WTC11 (cell line): Measurements from ENCODE around the gene LAMA5. TPM values are rescaled to one million over a fixed set of nuclear protein-coding genes. Genes with fewer than 3 reads are reported as not detected.

ENCODE experiments used
- ATAC-seq: fragments of 200-7000 bp; cut with Tn5 transposase; 2 replicates; pipeline ENCODE4 v1.10.0; 2021; ENCODE audit warnings: mild to moderate bottlenecking, moderate library complexity
- CTCF ChIA-PET: fragments of 300-600 bp; sonication (Branson Sonifier 250); formaldehyde crosslinking; loops from one replicate; lab custom pipeline; 2021; ENCODE audit warnings: antibody characterized with exemption; lab: Charles Lee
- POLR2A ChIA-PET: fragments of 350-600 bp; sonication (Branson Sonifier 250); formaldehyde crosslinking; loops from one replicate; lab custom pipeline; 2021; ENCODE audit warnings: antibody characterized with exemption; lab: Charles Lee
- DNase-seq: peaks from one replicate; pipeline ENCODE4 v3.0.0; 2021; ENCODE audit warnings: low spot score
- H3K27ac Mint-ChIP-seq: 2 replicates; pipeline ENCODE4 v1.8.0; 2021; ENCODE audit warnings: mixed read lengths
- H3K27me3 Mint-ChIP-seq: 2 replicates; pipeline ENCODE4 v1.8.0; 2021; ENCODE audit warnings: low read depth, mild to moderate bottlenecking, moderate library complexity, mixed read lengths
- H3K36me3 Mint-ChIP-seq: 2 replicates; pipeline ENCODE4 v1.8.0; 2021; ENCODE audit warnings: mixed read lengths
- H3K4me1 Mint-ChIP-seq: 2 replicates; pipeline ENCODE4 v1.8.0; 2022; ENCODE audit warnings: mixed read lengths
- H3K4me3 Mint-ChIP-seq: 2 replicates; pipeline ENCODE4 v1.8.0; 2021; ENCODE audit warnings: mild to moderate bottlenecking, moderate library complexity, mixed read lengths
- H3K9me3 Mint-ChIP-seq: 2 replicates; pipeline ENCODE4 v1.8.0; 2021; ENCODE audit warnings: mixed read lengths
- ARID4B ChIP-seq: sonication (generic); formaldehyde crosslinking; IDR thresholded peaks from 2 replicates; pipeline ENCODE4 v1.8.0; 2023; ENCODE audit warnings: missing genetic modification reagents, mild to moderate bottlenecking, borderline replicate concordance
- CREB1 ChIP-seq: sonication (generic); formaldehyde crosslinking; IDR thresholded peaks from 2 replicates; pipeline ENCODE4 v1.8.0; 2023; ENCODE audit warnings: mild to moderate bottlenecking, missing genetic modification reagents
- CTCF ChIP-seq: fragments of 200-600 bp; IDR thresholded peaks from 2 replicates; pipeline ENCODE4 v1.8.0; 2022; ENCODE audit warnings: antibody characterized with exemption
- ELF4 ChIP-seq: sonication (generic); formaldehyde crosslinking; IDR thresholded peaks from 2 replicates; pipeline ENCODE4 v1.8.1; 2022; ENCODE audit warnings: low read depth, mild to moderate bottlenecking, moderate library complexity, missing genetic modification reagents
- ESRRA ChIP-seq: sonication (generic); formaldehyde crosslinking; IDR thresholded peaks from 2 replicates; pipeline ENCODE4 v1.8.1; 2022; ENCODE audit warnings: mild to moderate bottlenecking, missing genetic modification reagents, borderline replicate concordance
- FOXJ3 ChIP-seq: sonication (generic); formaldehyde crosslinking; IDR thresholded peaks from 2 replicates; pipeline ENCODE4 v1.9.0; 2021; ENCODE audit warnings: missing genetic modification reagents, mild to moderate bottlenecking, borderline replicate concordance
- GABPB1 ChIP-seq: sonication (generic); formaldehyde crosslinking; IDR thresholded peaks from 2 replicates; pipeline ENCODE4 v1.8.1; 2023; ENCODE audit warnings: mild to moderate bottlenecking, missing genetic modification reagents
- IRF1 ChIP-seq: sonication (generic); formaldehyde crosslinking; IDR thresholded peaks from 2 replicates; pipeline ENCODE4 v1.8.0; 2023; ENCODE audit warnings: missing genetic modification reagents
- MXD4 ChIP-seq: fragments of 250-450 bp; sonication (Bioruptor Pico); IDR thresholded peaks from 2 replicates; pipeline ENCODE4 v1.8.0; 2021; ENCODE audit warnings: mild to moderate bottlenecking, moderate library complexity, borderline replicate concordance
- NFATC4 ChIP-seq: fragments of 250-450 bp; sonication (Bioruptor Pico); IDR thresholded peaks from 2 replicates; pipeline ENCODE4 v1.9.0; 2021; ENCODE audit warnings: mild to moderate bottlenecking
- NFYB ChIP-seq: sonication (generic); formaldehyde crosslinking; conservative IDR thresholded peaks from 2 replicates; pipeline ENCODE4 v1.8.0; 2022; ENCODE audit warnings: low read depth, missing genetic modification reagents
- RELA ChIP-seq: sonication (generic); formaldehyde crosslinking; IDR thresholded peaks from 2 replicates; pipeline ENCODE4 v1.8.1; 2022; ENCODE audit warnings: missing genetic modification reagents, mild to moderate bottlenecking, borderline replicate concordance
- SP1 ChIP-seq: sonication (generic); formaldehyde crosslinking; conservative IDR thresholded peaks from 2 replicates; pipeline ENCODE4 v1.8.1; 2022; ENCODE audit warnings: missing genetic modification reagents
- TCF7 ChIP-seq: sonication (generic); formaldehyde crosslinking; IDR thresholded peaks from 2 replicates; pipeline ENCODE4 v1.8.0; 2022; ENCODE audit warnings: mild to moderate bottlenecking, low read depth, missing genetic modification reagents, moderate library complexity
- TEAD4 ChIP-seq: sonication (generic); formaldehyde crosslinking; IDR thresholded peaks from 2 replicates; pipeline ENCODE4 v1.8.0; 2022; ENCODE audit warnings: mild to moderate bottlenecking, missing genetic modification reagents
- ZNF121 ChIP-seq: sonication (generic); formaldehyde crosslinking; IDR thresholded peaks from 2 replicates; pipeline ENCODE4 v1.8.0; 2023; ENCODE audit warnings: missing genetic modification reagents
- ZNF138 ChIP-seq: sonication (generic); formaldehyde crosslinking; conservative IDR thresholded peaks from 2 replicates; pipeline ENCODE4 v1.8.1; 2022; ENCODE audit warnings: mild to moderate bottlenecking, moderate library complexity, missing genetic modification reagents
- ZNF219 ChIP-seq: sonication (generic); formaldehyde crosslinking; IDR thresholded peaks from 2 replicates; pipeline ENCODE4 v1.8.0; 2023; ENCODE audit warnings: missing genetic modification reagents, mild to moderate bottlenecking, borderline replicate concordance
- ZNF416 ChIP-seq: fragments of 250-450 bp; sonication (Bioruptor Pico); IDR thresholded peaks from 2 replicates; pipeline ENCODE4 v1.9.0; 2021; ENCODE audit warnings: mild to moderate bottlenecking, inconsistent platforms
- ZNF423 ChIP-seq: fragments of 250-450 bp; sonication (Bioruptor Pico); IDR thresholded peaks from 2 replicates; pipeline ENCODE4 v2.1.2; 2022; ENCODE audit warnings: mild to moderate bottlenecking, moderate library complexity
- total RNA-seq: library from RNA; stranded (reverse); gene quantifications from 3 replicates; pipeline ENCODE4 v1.2.3, GENCODE V29; 2021

LAMA5 gene
- total RNA-seq, 1 experiment from 2014 or later: 329 TPM

GRCh38 chr20:62405108-62405980 lies 38.2 kb upstream of the LAMA5 start:
- peak; percentile 43 for ATAC-seq
- Mint-ChIP-seq H3K4me3 (peak overlapping the region; percentile 57), H3K27ac (peak overlapping the region; percentile 72), H3K36me3 (no peaks in the 10 kb centered on the region), H3K4me1 (peaks cover 15% of the 10 kb centered on the region), H3K9me3 (no peaks in the 10 kb centered on the region), H3K27me3 (peaks cover 5% of the 10 kb centered on the region)
- TF ChIP-seq NFYB (CRISPR knock-in tag) (no peak), CTCF (peak; percentile 29; the same call in 1 of the 2 replicates), RELA (CRISPR knock-in tag) (peak; percentile 67; the same call in 1 of the 2 replicates), GABPB1 (CRISPR knock-in tag) (peak; percentile 69)
- POLR2A ChIA-PET: no interaction called here
- CTCF ChIA-PET: interaction anchor here (1.0 to 1.9 kb wide), 11 partner anchors 9 to 420 kb away, joined by 3 to 10 read pairs (median 5); partner anchors contain the start of gene RBBP8NL
- peak; percentile 68 for DNase-seq

GRCh38 chr20:62404761-62405107 lies 37.6 kb upstream of the LAMA5 start:
- Mint-ChIP-seq H3K36me3 (no peaks in the 10 kb centered on the region), H3K27ac (no peak overlapping the region), H3K27me3 (peaks cover 5% of the 10 kb centered on the region), H3K4me3 (no peak overlapping the region), H3K4me1 (peaks cover 15% of the 10 kb centered on the region), H3K9me3 (no peaks in the 10 kb centered on the region)
- no peak for TF ChIP-seq ZNF416
- no peak for TF ChIP-seq ZNF219
- no peak for TF ChIP-seq NFYB (CRISPR knock-in tag)
- no peak for TF ChIP-seq CREB1 (CRISPR knock-in tag)
- TF ChIP-seq ZNF138 (CRISPR knock-in tag): no peak
- TF ChIP-seq ZNF423 (CRISPR knock-in tag): no peak
- no peak for TF ChIP-seq ELF4 (CRISPR knock-in tag)
- TF ChIP-seq MXD4 (CRISPR knock-in tag): no peak
- TF ChIP-seq ZNF121: no peak
- no peak for TF ChIP-seq FOXJ3 (CRISPR knock-in tag)
- no peak for TF ChIP-seq NFATC4 (CRISPR knock-in tag)
- no peak for TF ChIP-seq TCF7 (CRISPR knock-in tag)
- no peak for TF ChIP-seq ESRRA
- ATAC-seq (no peak), DNase-seq (no peak)
- POLR2A ChIA-PET: no interaction called here
- CTCF ChIA-PET: interaction anchor here (1.0 to 1.9 kb wide), 8 partner anchors 9 to 103 kb away, joined by 3 to 10 read pairs (median 6); partner anchors contain the start of gene RBBP8NL

- ATAC-seq: no peak
Measured at GRCh38 chr20:62404112-62404665, 37.1 kb upstream of the LAMA5 start.

More at GRCh38 chr20:62404112-62404665, 37.1 kb upstream of the LAMA5 start:
- no peaks in the 10 kb centered on the region for H3K27me3 Mint-ChIP-seq
- TF ChIP-seq SP1 (CRISPR knock-in tag) (no peak), RELA (CRISPR knock-in tag) (no peak), IRF1 (CRISPR knock-in tag) (no peak), ARID4B (CRISPR knock-in tag) (no peak), TEAD4 (CRISPR knock-in tag) (no peak)
- ChIA-PET CTCF (no interaction called here), POLR2A (no interaction called here)
- DNase-seq: no peak
- no peaks in the 10 kb centered on the region for H3K9me3 Mint-ChIP-seq
- H3K4me3 Mint-ChIP-seq: no peak overlapping the region
- H3K4me1 Mint-ChIP-seq: peaks cover 15% of the 10 kb centered on the region
- no peaks in the 10 kb centered on the region for H3K36me3 Mint-ChIP-seq
- H3K27ac Mint-ChIP-seq: 0 out of 2 replicates have a peak overlapping the region, but pooled peaks have one; percentile 33
